H54 (cell line): ENCODE data around the gene RASD2.

ENCODE experiments used
- DNase-seq: peaks from one replicate; pipeline ENCODE4 v3.0.0; 2011; ENCODE audit warnings: low spot score, mixed read lengths; ENCODE audit not compliant: insufficient read length
- FAIRE-seq: peaks from 3 replicates; lab custom pipeline; 2011; peaks lifted over from hg19 to GRCh38; lab: Jason Lieb, UNC
- POLR2A ChIP-seq: IDR thresholded peaks from 2 replicates; pipeline ENCODE4 v1.6.1; 2011; ENCODE audit warnings: low read depth, mild to moderate bottlenecking, low read length

Gene RASD2

GRCh38 chr22:35582218-35582860, 41.7 kb downstream of the RASD2 start:
- no peak for TF ChIP-seq POLR2A
- FAIRE-seq, result no peak

GRCh38 chr22:35582861-35583670, 42.4 kb downstream of the RASD2 start:
- no peak for FAIRE-seq
- no peak for TF ChIP-seq POLR2A
- DNase-seq, result peak; percentile 61

More at GRCh38 chr22:35582218-35582860, 41.7 kb downstream of the RASD2 start:
- no peak for DNase-seq

- DNase-seq, result no peak
- TF ChIP-seq POLR2A, result no peak
- no peak for FAIRE-seq
Measured at GRCh38 chr22:35586771-35587170, 46.1 kb downstream of the RASD2 start.

GRCh38 chr22:35587447-35587870, 46.8 kb downstream of the RASD2 start:
- no peak for TF ChIP-seq POLR2A
- no peak for FAIRE-seq
- no peak for DNase-seq

- TF ChIP-seq POLR2A, result no peak
- DNase-seq, result no peak
- no peak for FAIRE-seq
Measured at GRCh38 chr22:35587896-35588295, 47.3 kb downstream of the RASD2 start.

GRCh38 chr22:35589071-35589755, 48.6 kb downstream of the RASD2 start:
- TF ChIP-seq POLR2A, result no peak
- DNase-seq (peak; percentile 75), FAIRE-seq (peak; percentile 43)

- FAIRE-seq (no peak), DNase-seq (no peak)
- no peak for TF ChIP-seq POLR2A
Measured at GRCh38 chr22:35589756-35590093, 49.1 kb downstream of the RASD2 start.

- no peak for FAIRE-seq
- no peak for TF ChIP-seq POLR2A
- no peak for DNase-seq
Measured at GRCh38 chr22:35590634-35591295, 50.1 kb downstream of the RASD2 start.

GRCh38 chr22:35591714-35592417, 51.2 kb downstream of the RASD2 start:
- FAIRE-seq (no peak), DNase-seq (no peak)
- TF ChIP-seq POLR2A, result no peak

- no peak for TF ChIP-seq POLR2A
- no peak for DNase-seq
- no peak for FAIRE-seq
Measured at GRCh38 chr22:35592418-35592967, 51.9 kb downstream of the RASD2 start.

- TF ChIP-seq POLR2A, result no peak
- no peak for DNase-seq
- FAIRE-seq, result no peak
Measured at GRCh38 chr22:35593071-35593890, 52.6 kb downstream of the RASD2 start.

GRCh38 chr22:35593891-35594470, 53.4 kb downstream of the RASD2 start:
- FAIRE-seq (no peak), DNase-seq (no peak)
- TF ChIP-seq POLR2A, result no peak

- no peak for FAIRE-seq
- no peak for DNase-seq
- TF ChIP-seq POLR2A, result no peak
Measured at GRCh38 chr22:35594686-35595085, 54.1 kb downstream of the RASD2 start.
